GM19239 (cell line): ENCODE data around the gene RFC4.
"Not testable (repeated sequence)": the region's sequence is repeated elsewhere in the genome, so short reads cannot be mapped to it uniquely, and the experiment has no call there.

ENCODE experiments used
- DNase-seq: peaks from one replicate; pipeline ENCODE4 v3.0.0; 2011; ENCODE audit warnings: low spot score; ENCODE audit not compliant: insufficient read length
- FAIRE-seq: peaks from 2 replicates; lab custom pipeline; 2011; peaks lifted over from hg19 to GRCh38; lab: Jason Lieb, UNC

The RFC4 gene

GRCh38 chr3:186825872-186826409, 19.7 kb upstream of the RFC4 start:
- DNase-seq (no peak), FAIRE-seq (no peak)

GRCh38 chr3:186825294-186825821, 19.1 kb upstream of the RFC4 start:
- DNase-seq (no peak), FAIRE-seq (no peak)

GRCh38 chr3:186824430-186825139, 18.3 kb upstream of the RFC4 start:
- FAIRE-seq (no peak), DNase-seq (no peak)

GRCh38 chr3:186823386-186823785, 17.1 kb upstream of the RFC4 start:
- FAIRE-seq: no peak
- DNase-seq: no peak

- not testable (repeated sequence) for FAIRE-seq, DNase-seq
Measured at GRCh38 chr3:186822388-186822759, 16.1 kb upstream of the RFC4 start.

GRCh38 chr3:186821429-186822387, 15.4 kb upstream of the RFC4 start:
- DNase-seq: no peak
- FAIRE-seq: peak; percentile 67

GRCh38 chr3:186818956-186819355, 12.7 kb upstream of the RFC4 start:
- no peak for FAIRE-seq

GRCh38 chr3:186818516-186818915, 12.2 kb upstream of the RFC4 start:
- DNase-seq: no peak
- no peak for FAIRE-seq

More at GRCh38 chr3:186818956-186819355, 12.7 kb upstream of the RFC4 start:
- DNase-seq: no peak

GRCh38 chr3:186815435-186815834, 9.2 kb upstream of the RFC4 start:
- FAIRE-seq: no peak

GRCh38 chr3:186814100-186814499, 7.8 kb upstream of the RFC4 start:
- DNase-seq (no peak), FAIRE-seq (no peak)

More at GRCh38 chr3:186815435-186815834, 9.2 kb upstream of the RFC4 start:
- DNase-seq: no peak

GRCh38 chr3:186811313-186811712, 5.0 kb upstream of the RFC4 start:
- FAIRE-seq, DNase-seq: not testable (repeated sequence)

GRCh38 chr3:186810336-186810996, 4.2 kb upstream of the RFC4 start:
- FAIRE-seq: no peak
- DNase-seq: no peak

- no peak for DNase-seq
- no peak for FAIRE-seq
Measured at GRCh38 chr3:186807231-186807630, 949 bp upstream of the RFC4 start.

- not testable (repeated sequence) for DNase-seq, FAIRE-seq
Measured at GRCh38 chr3:186803447-186803846, 2.8 kb downstream of the RFC4 start.

- FAIRE-seq (no peak), DNase-seq (no peak)
Measured at GRCh38 chr3:186802701-186803100, 3.6 kb downstream of the RFC4 start.

- FAIRE-seq: no peak
- DNase-seq: no peak
Measured at GRCh38 chr3:186800285-186800684, 6.0 kb downstream of the RFC4 start.

- FAIRE-seq: no peak
Measured at GRCh38 chr3:186798239-186798874, 7.9 kb downstream of the RFC4 start.

GRCh38 chr3:186790261-186790981, 15.9 kb downstream of the RFC4 start:
- FAIRE-seq: peak; percentile 71
- DNase-seq: no peak

More at GRCh38 chr3:186798239-186798874, 7.9 kb downstream of the RFC4 start:
- DNase-seq: no peak
